GM10248 (cell line): Measurements from ENCODE around the gene ANKRD35.

Source experiments
- CTCF ChIA-PET: fragments of 300-600 bp; sonication (Branson Sonifier 250); formaldehyde crosslinking; extraction: SDS; loops from one replicate; lab custom pipeline; 2021; ENCODE audit warnings: antibody characterized with exemption; lab: Yijun Ruan, JAX
- POLR2A ChIA-PET: fragments of 350-650 bp; sonication (Branson Sonifier 250); formaldehyde crosslinking; extraction: SDS; loops from one replicate; lab custom pipeline; 2020; ENCODE audit warnings: antibody characterized with exemption; lab: Yijun Ruan, JAX
- DNase-seq: peaks from one replicate; pipeline ENCODE4 v3.0.0; 2012; ENCODE audit errors: extremely low spot score
- TF ChIP-seq, protein P1 (sequence below): IDR thresholded peaks from 2 replicates; pipeline ENCODE4 v1.5.1; 2012; ENCODE audit warnings: mild to moderate bottlenecking, low read depth; ENCODE audit errors: extremely low read depth, missing control alignments, control extremely low read depth

ANKRD35 gene

DNA sequence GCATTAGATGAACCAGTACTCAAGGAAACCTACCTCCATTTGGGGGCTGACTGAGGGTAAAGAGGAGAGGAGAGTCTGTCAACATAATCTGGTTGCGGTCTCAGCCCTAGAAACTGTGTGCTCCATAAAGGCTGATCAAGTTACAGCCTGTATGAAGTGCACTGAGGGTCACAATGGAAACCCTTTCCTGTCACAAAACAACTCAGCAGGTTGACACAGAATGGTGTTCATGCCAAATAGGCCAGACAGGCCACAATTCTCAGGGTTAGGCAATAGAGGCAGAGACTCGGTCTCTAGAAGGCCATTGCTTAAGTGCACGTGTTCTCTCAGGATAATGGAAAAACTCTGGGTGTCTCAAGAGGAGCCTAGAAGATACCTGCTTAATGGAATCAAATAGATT lies 4.1 kb upstream of the ANKRD35 start:
- ChIA-PET POLR2A (no interaction called here), CTCF (interaction anchor here (1.3 to 4.5 kb wide), 3 partner anchors 9 to 20 kb away, joined by 3 to 75 read pairs (median 15); no protein-coding TSS in a partner anchor)
- TF ChIP-seq, protein P1, sequence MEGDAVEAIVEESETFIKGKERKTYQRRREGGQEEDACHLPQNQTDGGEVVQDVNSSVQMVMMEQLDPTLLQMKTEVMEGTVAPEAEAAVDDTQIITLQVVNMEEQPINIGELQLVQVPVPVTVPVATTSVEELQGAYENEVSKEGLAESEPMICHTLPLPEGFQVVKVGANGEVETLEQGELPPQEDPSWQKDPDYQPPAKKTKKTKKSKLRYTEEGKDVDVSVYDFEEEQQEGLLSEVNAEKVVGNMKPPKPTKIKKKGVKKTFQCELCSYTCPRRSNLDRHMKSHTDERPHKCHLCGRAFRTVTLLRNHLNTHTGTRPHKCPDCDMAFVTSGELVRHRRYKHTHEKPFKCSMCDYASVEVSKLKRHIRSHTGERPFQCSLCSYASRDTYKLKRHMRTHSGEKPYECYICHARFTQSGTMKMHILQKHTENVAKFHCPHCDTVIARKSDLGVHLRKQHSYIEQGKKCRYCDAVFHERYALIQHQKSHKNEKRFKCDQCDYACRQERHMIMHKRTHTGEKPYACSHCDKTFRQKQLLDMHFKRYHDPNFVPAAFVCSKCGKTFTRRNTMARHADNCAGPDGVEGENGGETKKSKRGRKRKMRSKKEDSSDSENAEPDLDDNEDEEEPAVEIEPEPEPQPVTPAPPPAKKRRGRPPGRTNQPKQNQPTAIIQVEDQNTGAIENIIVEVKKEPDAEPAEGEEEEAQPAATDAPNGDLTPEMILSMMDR = no peak

DNA sequence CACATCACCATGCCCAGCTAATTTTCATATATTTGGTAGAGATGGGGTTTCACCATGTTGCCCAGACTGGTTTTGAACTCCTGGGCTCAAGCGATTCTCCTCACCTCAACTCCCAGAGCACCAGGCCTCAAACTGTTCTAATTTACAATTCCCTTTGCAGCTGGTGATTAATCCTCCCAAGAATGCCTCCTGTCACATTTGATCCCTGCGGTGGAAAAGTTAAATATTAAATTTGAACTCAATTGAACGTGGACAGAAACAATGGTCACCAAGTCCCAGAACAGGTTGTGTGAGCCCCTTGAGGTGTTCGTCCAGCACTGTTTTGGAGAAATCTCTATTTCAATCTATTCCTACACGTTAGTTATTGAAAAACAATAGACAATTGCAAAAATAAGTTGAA lies 2.0 kb upstream of the ANKRD35 start:
- TF ChIP-seq, protein P1 = no peak
- no peak for DNase-seq
- POLR2A ChIA-PET = no interaction called here
- CTCF ChIA-PET = interaction anchor here (1.2 to 5.9 kb wide), 3 partner anchors 8 to 42 kb away, joined by 4 to 33 read pairs (median 5); partner anchors contain the start of genes ITGA10 and NUDT17

More for the DNA sequence above, 4.1 kb upstream of the ANKRD35 start:
- DNase-seq = no peak

DNA sequence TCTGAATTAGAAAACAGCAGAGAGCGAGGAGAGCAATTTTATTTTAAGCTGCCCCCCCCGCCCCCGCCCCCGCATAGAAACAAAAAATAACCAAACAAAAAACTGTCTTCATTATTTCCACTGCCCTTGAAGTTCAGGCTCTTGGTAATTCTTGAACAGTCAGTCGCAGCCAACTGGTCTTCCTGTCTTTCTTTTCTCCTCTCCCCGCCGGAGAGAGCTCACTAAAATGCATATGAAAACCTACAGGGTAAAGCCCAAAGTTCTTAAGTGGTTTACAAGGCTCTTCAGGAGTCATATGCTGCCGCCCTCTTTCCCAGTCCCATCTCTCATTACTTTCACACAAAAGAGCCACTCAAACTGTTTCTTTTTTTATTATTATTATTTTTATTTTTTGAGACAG lies 1.1 kb upstream of the ANKRD35 start:
- TF ChIP-seq, protein P1 = no peak
- ChIA-PET POLR2A (no interaction called here), CTCF (interaction anchor here (1.0 to 5.9 kb wide), 4 partner anchors 9 to 121 kb away, joined by 4 to 33 read pairs (median 4); partner anchors contain the start of genes ITGA10 and NUDT17)
- no peak for DNase-seq

DNA sequence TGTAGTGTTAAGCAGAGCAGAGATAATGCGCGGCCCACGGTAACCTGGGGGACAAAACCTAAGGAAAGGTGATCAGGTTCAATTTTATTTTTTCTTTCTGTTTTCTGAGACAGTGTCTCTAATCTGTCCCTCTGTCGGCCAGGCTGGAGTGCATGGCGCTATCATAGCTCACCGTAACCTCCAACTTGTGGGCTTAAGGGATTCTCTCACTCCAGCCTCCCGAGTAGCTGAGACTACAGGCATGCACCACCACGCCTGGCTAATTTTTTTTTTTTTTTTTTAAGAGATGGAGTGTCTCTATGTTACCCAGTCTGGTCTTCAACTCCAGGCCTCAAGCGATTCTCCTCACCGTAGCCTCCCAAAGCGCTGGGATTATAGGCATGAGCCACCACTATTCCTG lies 724 bp upstream of the ANKRD35 start:
- POLR2A ChIA-PET = no interaction called here
- TF ChIP-seq, protein P1 = no peak
- no peak for DNase-seq
- CTCF ChIA-PET = interaction anchor here (1.0 to 5.9 kb wide), 4 partner anchors 10 to 121 kb away, joined by 4 to 33 read pairs (median 4); partner anchors contain the start of genes ITGA10 and NUDT17

DNA sequence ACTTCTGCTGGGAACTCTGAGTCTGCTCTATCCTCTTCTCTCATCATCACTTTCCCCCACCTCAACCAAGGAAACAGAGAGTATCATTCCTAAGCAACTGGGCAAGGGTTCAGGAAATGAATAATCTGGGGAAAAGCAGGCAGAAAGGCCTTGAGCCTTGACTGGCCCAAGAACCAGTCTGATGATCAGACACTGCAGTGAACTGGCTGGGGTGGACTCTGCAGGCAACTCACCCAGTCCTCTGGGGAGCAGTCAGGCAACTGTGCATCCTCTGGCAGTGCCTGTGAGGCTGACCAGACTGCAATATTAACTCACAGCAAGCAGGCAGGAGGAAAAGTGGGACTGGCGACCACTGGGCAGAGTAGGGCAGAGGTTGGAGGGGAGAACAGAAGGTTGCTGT lies 991 bp downstream of the ANKRD35 start:
- TF ChIP-seq, protein P1 = no peak
- CTCF ChIA-PET = interaction anchor here (1.1 to 5.9 kb wide), 4 partner anchors 12 to 39 kb away, joined by 3 to 33 read pairs (median 8); partner anchors contain the start of genes ITGA10 and NUDT17
- no peak for DNase-seq
- POLR2A ChIA-PET = no interaction called here

DNA sequence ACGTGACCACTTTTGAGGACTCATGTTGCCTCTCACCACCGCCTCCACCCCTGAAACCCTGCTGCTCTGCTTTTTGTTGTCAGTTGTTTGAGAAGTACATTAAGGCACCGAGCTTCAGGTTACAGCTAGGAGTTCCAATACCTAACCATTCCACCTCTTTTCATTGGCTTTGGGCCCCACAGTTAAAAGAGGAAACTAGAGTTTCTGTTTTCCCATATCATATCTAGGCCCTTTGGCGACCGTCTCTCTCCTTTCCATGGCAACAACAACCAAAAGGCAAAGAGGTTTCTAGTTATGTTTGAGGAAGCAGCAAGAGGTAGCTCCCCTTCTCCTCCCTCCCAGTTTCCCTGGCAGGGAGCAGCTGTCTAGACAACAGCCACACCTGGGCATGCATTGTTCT lies 5.9 kb downstream of the ANKRD35 start:
- no peak for DNase-seq
- ChIA-PET POLR2A (no interaction called here), CTCF (interaction anchor here (0.9 to 6.8 kb wide), 10 partner anchors 9 to 139 kb away, joined by 3 to 75 read pairs (median 6); partner anchors contain the start of genes NUDT17 and PIAS3)
- TF ChIP-seq, protein P1 = no peak
